HS-27A (cell line): Measurements from ENCODE around the gene MRPL40.

ENCODE experiments used
- DNase-seq: peaks from one replicate; pipeline ENCODE4 v3.0.0-alpha.2; 2012; ENCODE audit warnings: low read depth, missing footprints

MRPL40 gene

GRCh38 chr22:19483481-19484244, 51.3 kb downstream of the MRPL40 start:
- no peak for DNase-seq
